ENCODE data around the gene ZFP36L1. TPM values are rescaled to one million over a fixed set of nuclear protein-coding genes. Genes with fewer than 3 reads are reported as not detected.

Gene ZFP36L1
- total and polyA plus RNA-seq, 9 of the 15 experiments (the other 6 are each of a cell fraction or from before 2014, with no cell fraction given), result 1.3 to 26.6 (median 3.7) TPM

GRCh38 chr14:68797121-68797670 is 4.3 kb upstream of the ZFP36L1 start (continued):
- TF ChIP-seq, protein P1, sequence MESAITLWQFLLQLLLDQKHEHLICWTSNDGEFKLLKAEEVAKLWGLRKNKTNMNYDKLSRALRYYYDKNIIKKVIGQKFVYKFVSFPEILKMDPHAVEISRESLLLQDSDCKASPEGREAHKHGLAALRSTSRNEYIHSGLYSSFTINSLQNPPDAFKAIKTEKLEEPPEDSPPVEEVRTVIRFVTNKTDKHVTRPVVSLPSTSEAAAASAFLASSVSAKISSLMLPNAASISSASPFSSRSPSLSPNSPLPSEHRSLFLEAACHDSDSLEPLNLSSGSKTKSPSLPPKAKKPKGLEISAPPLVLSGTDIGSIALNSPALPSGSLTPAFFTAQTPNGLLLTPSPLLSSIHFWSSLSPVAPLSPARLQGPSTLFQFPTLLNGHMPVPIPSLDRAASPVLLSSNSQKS (CRISPR knock-in tag; IDR thresholded peaks at IDR 0.05), result no peak
- no peak for TF ChIP-seq ZNF324 (CRISPR knock-in tag; IDR thresholded peaks at IDR 0.05)
- no peak for TF ChIP-seq CHCHD3 (CRISPR knock-in tag; IDR thresholded peaks at IDR 0.05)
- no peak for TF ChIP-seq STAT5B (CRISPR knock-in tag; IDR thresholded peaks at IDR 0.05)
- TF ChIP-seq TEAD2 (tag; IDR thresholded peaks at IDR 0.05), result no peak
- TF ChIP-seq RFX1 (IDR thresholded peaks at IDR 0.05), result no peak
- no peak for TF ChIP-seq TAF7 (tag; IDR thresholded peaks at IDR 0.05)
- TF ChIP-seq FOXK1 (CRISPR knock-in tag; IDR thresholded peaks at IDR 0.05; ENCODE audit: borderline replicate concordance), result no peak
- TF ChIP-seq KDM4B (IDR thresholded peaks at IDR 0.05; ENCODE audit: borderline replicate concordance in 2 of 2, low read depth in 1 of 2), result no peak
- TF ChIP-seq RFX7 (CRISPR knock-in tag; IDR thresholded peaks at IDR 0.05), result no peak
- no peak for TF ChIP-seq CSDE1 (IDR thresholded peaks at IDR 0.05)
- TF ChIP-seq ZNF785 (CRISPR knock-in tag; IDR thresholded peaks at IDR 0.05), result no peak
- peak in 1 of 3 experiments; percentile 22 for TF ChIP-seq YY1 (IDR thresholded peaks at IDR 0.05; ENCODE audit: borderline replicate concordance in 1 of 3, control insufficient read depth in 1 of 3, extremely low read depth in 1 of 3, insufficient read depth in 3 of 3, insufficient read length in 1 of 3, insufficient replicate concordance in 2 of 3, low read depth in 1 of 3, low read length in 2 of 3)
- no peak for TF ChIP-seq SRSF3 (IDR thresholded peaks at IDR 0.05; ENCODE audit: insufficient read depth, low read length)
- TF ChIP-seq EZH2 (IDR thresholded peaks at IDR 0.05; ENCODE audit: borderline replicate concordance, low read depth, low read length), result no peak
- no peak for TF ChIP-seq MYC (IDR thresholded peaks at IDR 0.05; ENCODE audit: low read depth, low read length)
- TF ChIP-seq MYC (CRISPR knock-in tag; IDR thresholded peaks at IDR 0.05; ENCODE audit: borderline replicate concordance, low read depth), result no peak
- no peak for TF ChIP-seq FIP1L1 (IDR thresholded peaks at IDR 0.05; ENCODE audit: low read depth, low read length, poor library complexity, severe bottlenecking)
- no peak for TF ChIP-seq ZNF384 (IDR thresholded peaks at IDR 0.05; ENCODE audit: low read depth, low read length)
- TF ChIP-seq ZNF436 (CRISPR knock-in tag; IDR thresholded peaks at IDR 0.05), result no peak
- TF ChIP-seq CC2D1A (IDR thresholded peaks at IDR 0.05), result 0 out of 2 replicates have a peak, but pooled peaks have one; percentile 32
- TF ChIP-seq NELFE (IDR thresholded peaks at IDR 0.05; ENCODE audit: insufficient read depth, insufficient read length), result no peak
- 0 out of 2 replicates have a peak, but pooled peaks have one; percentile 19 for TF ChIP-seq CEBPB (tag; IDR thresholded peaks at IDR 0.05)
- TF ChIP-seq, protein P2, sequence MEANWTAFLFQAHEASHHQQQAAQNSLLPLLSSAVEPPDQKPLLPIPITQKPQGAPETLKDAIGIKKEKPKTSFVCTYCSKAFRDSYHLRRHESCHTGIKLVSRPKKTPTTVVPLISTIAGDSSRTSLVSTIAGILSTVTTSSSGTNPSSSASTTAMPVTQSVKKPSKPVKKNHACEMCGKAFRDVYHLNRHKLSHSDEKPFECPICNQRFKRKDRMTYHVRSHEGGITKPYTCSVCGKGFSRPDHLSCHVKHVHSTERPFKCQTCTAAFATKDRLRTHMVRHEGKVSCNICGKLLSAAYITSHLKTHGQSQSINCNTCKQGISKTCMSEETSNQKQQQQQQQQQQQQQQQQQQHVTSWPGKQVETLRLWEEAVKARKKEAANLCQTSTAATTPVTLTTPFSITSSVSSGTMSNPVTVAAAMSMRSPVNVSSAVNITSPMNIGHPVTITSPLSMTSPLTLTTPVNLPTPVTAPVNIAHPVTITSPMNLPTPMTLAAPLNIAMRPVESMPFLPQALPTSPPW (CRISPR knock-in tag; IDR thresholded peaks at IDR 0.05), result no peak
- no peak for TF ChIP-seq ZNF311 (CRISPR knock-in tag; IDR thresholded peaks at IDR 0.05)
- TF ChIP-seq LEF1 (IDR thresholded peaks at IDR 0.05), result no peak
- TF ChIP-seq ETV6 (IDR thresholded peaks at IDR 0.05; ENCODE audit: borderline replicate concordance in 1 of 2, low read depth in 2 of 2, low read length in 1 of 2), result no peak
- TF ChIP-seq ETV6 (CRISPR knock-in tag; IDR thresholded peaks at IDR 0.05; ENCODE audit: borderline replicate concordance), result no peak
- TF ChIP-seq ILF3 (IDR thresholded peaks at IDR 0.05; ENCODE audit: borderline replicate concordance), result no peak
- no peak for TF ChIP-seq SMAD2 (IDR thresholded peaks at IDR 0.05; ENCODE audit: low read depth, low read length)
